Measurements from ENCODE around the gene VAMP2.

VAMP2 gene

GRCh38 chr17:8143581-8144400 is 19.0 kb downstream of the VAMP2 start:
- DNase-seq (ENCODE audit: low read depth, low spot score): no peak

GRCh38 chr17:8142887-8143580 is 19.7 kb downstream of the VAMP2 start:
- no peak for DNase-seq (ENCODE audit: low read depth, low spot score)

- DNase-seq (ENCODE audit: low read depth, low spot score): no peak
Measured at GRCh38 chr17:8142158-8142886, 20.4 kb downstream of the VAMP2 start.

GRCh38 chr17:8141741-8142140 is 21.0 kb downstream of the VAMP2 start:
- no peak for DNase-seq (ENCODE audit: low read depth, low spot score)

- no peak for DNase-seq (ENCODE audit: low read depth, low spot score)
Measured at GRCh38 chr17:8141045-8141444, 21.7 kb downstream of the VAMP2 start.

GRCh38 chr17:8140065-8141029 is 22.4 kb downstream of the VAMP2 start:
- DNase-seq (ENCODE audit: low read depth, low spot score): no peak

- no peak for DNase-seq (ENCODE audit: low read depth, low spot score)
Measured at GRCh38 chr17:8138672-8139371, 23.9 kb downstream of the VAMP2 start.

GRCh38 chr17:8138374-8138671 is 24.4 kb downstream of the VAMP2 start:
- DNase-seq (ENCODE audit: low read depth, low spot score): no peak

- no peak for DNase-seq (ENCODE audit: low read depth, low spot score)
Measured at GRCh38 chr17:8137645-8138373, 24.9 kb downstream of the VAMP2 start.

GRCh38 chr17:8133941-8134340 is 28.8 kb downstream of the VAMP2 start:
- no peak for DNase-seq (ENCODE audit: low read depth, low spot score)

GRCh38 chr17:8133399-8133798 is 29.3 kb downstream of the VAMP2 start:
- no peak for DNase-seq (ENCODE audit: low read depth, low spot score)

GRCh38 chr17:8131844-8132441 is 30.8 kb downstream of the VAMP2 start:
- no peak for DNase-seq (ENCODE audit: low read depth, low spot score)

GRCh38 chr17:8128125-8128784 is 34.5 kb downstream of the VAMP2 start:
- no peak for DNase-seq (ENCODE audit: low read depth, low spot score)

GRCh38 chr17:8126491-8127066 is 36.2 kb downstream of the VAMP2 start:
- DNase-seq (ENCODE audit: low read depth, low spot score): no peak

GRCh38 chr17:8125947-8126490 is 36.7 kb downstream of the VAMP2 start:
- no peak for DNase-seq (ENCODE audit: low read depth, low spot score)

- no peak for DNase-seq (ENCODE audit: low read depth, low spot score)
Measured at GRCh38 chr17:8125154-8125946, 37.4 kb downstream of the VAMP2 start.

GRCh38 chr17:8124350-8125153 is 38.2 kb downstream of the VAMP2 start:
- DNase-seq (ENCODE audit: low read depth, low spot score): no peak

All from iPS DF 19.7 (cell line).